MCF 10A (cell line): ENCODE data around the gene AVEN. TPM values are rescaled to one million over a fixed set of nuclear protein-coding genes. Genes with fewer than 3 reads are reported as not detected.

ENCODE experiments used
- BruUV-seq: library from RNA; stranded (reverse); fragments of 400-500 nt; replicated peaks from 2 replicates; lab custom pipeline; 2021; lab: Mats Ljungman, UMichigan
- CTCF ChIA-PET: fragments of 300-600 bp; sonication (Branson Sonifier 250); formaldehyde crosslinking; extraction: SDS; loops from one replicate; lab custom pipeline; 2021; ENCODE audit warnings: antibody characterized with exemption, inconsistent platforms; lab: Yijun Ruan, JAX
- POLR2A ChIA-PET: fragments of 300-600, 350-650 bp; sonication (Branson Sonifier 250); formaldehyde crosslinking; extraction: SDS; loops from one replicate; lab custom pipeline; 2020; ENCODE audit warnings: antibody characterized with exemption, inconsistent platforms; lab: Yijun Ruan, JAX
- DNase-seq: peaks from one replicate; pipeline ENCODE4 v3.0.0-alpha.2; 2018; ENCODE audit not compliant: unreplicated experiment
- H3K27ac Mint-ChIP-seq: one replicate; pipeline ENCODE4 v1.8.0; 2022; ENCODE audit warnings: mild to moderate bottlenecking, low read depth, mixed read lengths; ENCODE audit not compliant: unreplicated experiment
- H3K27me3 Mint-ChIP-seq: one replicate; pipeline ENCODE4 v1.8.0; 2022; ENCODE audit warnings: mixed read lengths; ENCODE audit not compliant: insufficient read depth, unreplicated experiment
- H3K36me3 Mint-ChIP-seq: one replicate; pipeline ENCODE4 v1.8.0; 2022; ENCODE audit warnings: mild to moderate bottlenecking, moderate library complexity, mixed read lengths; ENCODE audit not compliant: insufficient read depth, unreplicated experiment
- H3K4me1 Mint-ChIP-seq: one replicate; pipeline ENCODE4 v1.8.0; 2022; ENCODE audit warnings: mixed read lengths; ENCODE audit not compliant: insufficient read depth, unreplicated experiment
- H3K4me3 Mint-ChIP-seq: one replicate; pipeline ENCODE4 v1.8.0; 2022; ENCODE audit warnings: mild to moderate bottlenecking, moderate library complexity, mixed read lengths; ENCODE audit not compliant: unreplicated experiment
- H3K9me3 Mint-ChIP-seq: one replicate; pipeline ENCODE4 v1.8.0; 2022; ENCODE audit warnings: mixed read lengths; ENCODE audit not compliant: unreplicated experiment
- CTCF ChIP-seq: fragments of 200-600 bp; IDR thresholded peaks from one replicate; pipeline ENCODE4 v1.8.0; 2022; ENCODE audit warnings: antibody characterized with exemption, mild to moderate bottlenecking; ENCODE audit not compliant: unreplicated experiment
- intact Hi-C: fragments of 100-400 bp; cut with micrococcal nuclease; formaldehyde crosslinking; loops from 2 replicates; pipeline ENCODE4 v1.14.1; 2022
- total RNA-seq: library from RNA; stranded (reverse); gene quantifications from 2 replicates; pipeline ENCODE4 v1.2.3, GENCODE V29; 2022

AVEN gene
- total RNA-seq, 1 experiment from 2014 or later, result 42.4 TPM

DNA sequence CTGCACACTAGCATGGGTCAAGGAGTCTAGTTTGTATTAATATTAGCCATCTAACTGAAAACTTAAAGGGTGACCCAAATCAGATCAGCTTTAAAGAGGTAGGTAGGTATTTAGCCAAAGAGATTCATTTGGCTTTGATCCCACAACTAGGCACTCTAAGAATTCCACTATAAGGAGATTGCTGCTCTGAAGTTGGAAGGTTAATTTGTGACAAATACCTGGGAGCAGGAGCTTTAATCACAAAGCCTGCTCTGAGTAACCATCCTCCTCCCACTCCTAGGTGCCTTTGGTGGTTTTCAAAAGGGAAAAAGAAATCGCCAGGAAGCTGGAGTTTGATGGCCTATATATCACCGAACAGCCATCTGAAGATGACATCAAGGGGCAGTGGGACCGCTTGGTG lies 191.0 kb downstream of the AVEN start:
- intact Hi-C loops, result no loop called here
- TF ChIP-seq CTCF, result no peak
- H3K9me3 Mint-ChIP-seq, result no peaks in the 10 kb centered on the region
- CTCF ChIA-PET, result interaction anchor here (0.5 kb wide), 1 partner anchor 12 kb away, joined by 3 read pairs; no protein-coding TSS in a partner anchor
- no peaks in the 10 kb centered on the region for H3K4me1 Mint-ChIP-seq
- H3K4me3 Mint-ChIP-seq, result no peak overlapping the region
- DNase-seq, result no peak
- TSS peak; percentile 15 for BruUV-seq
- H3K27me3 Mint-ChIP-seq, result no peaks in the 10 kb centered on the region
- POLR2A ChIA-PET, result interaction anchor here (1.3 kb wide), 1 partner anchor 9 kb away, joined by 3 read pairs; no protein-coding TSS in a partner anchor
- peaks cover 5% of the 10 kb centered on the region for H3K36me3 Mint-ChIP-seq
- H3K27ac Mint-ChIP-seq, result no peak overlapping the region

GRCh38 chr15:33846862-33847261 lies 192.1 kb downstream of the AVEN start:
- POLR2A ChIA-PET, result interaction anchor here (0.7 kb wide), 1 partner anchor 24 kb away, joined by 3 read pairs; no protein-coding TSS in a partner anchor
- no TSS peak for BruUV-seq
- H3K27ac Mint-ChIP-seq, result no peak overlapping the region

DNA sequence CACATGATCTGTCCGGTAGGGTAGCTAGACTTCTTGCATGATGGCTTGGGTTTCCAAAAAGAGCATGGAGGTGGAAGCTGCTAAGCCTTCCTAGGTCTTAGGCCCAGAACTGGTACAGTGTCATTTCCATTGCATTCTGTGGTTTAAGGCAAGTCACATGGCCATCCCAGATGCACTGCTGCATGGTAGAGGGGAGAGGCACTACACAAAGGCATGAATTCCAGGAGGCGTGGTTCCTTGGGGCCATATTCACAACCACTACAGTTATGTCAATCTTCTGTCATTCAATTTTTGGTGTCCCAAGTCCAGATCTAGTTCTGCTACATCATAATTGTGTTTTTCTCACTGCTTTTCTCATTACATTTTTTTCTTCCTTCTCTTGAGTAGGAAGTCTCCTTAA lies 192.9 kb downstream of the AVEN start:
- no peak overlapping the region for H3K27ac Mint-ChIP-seq
- H3K4me3 Mint-ChIP-seq, result no peak overlapping the region
- DNase-seq, result no peak
- CTCF ChIA-PET, result interaction anchor here (0.6 to 1.4 kb wide), 4 partner anchors 10 to 778 kb away, joined by 3 to 4 read pairs (median 3); no protein-coding TSS in a partner anchor
- H3K9me3 Mint-ChIP-seq, result no peaks in the 10 kb centered on the region
- intact Hi-C loops, result no loop called here
- H3K36me3 Mint-ChIP-seq, result no peaks in the 10 kb centered on the region
- POLR2A ChIA-PET, result interaction anchor here (0.7 kb wide), 1 partner anchor 24 kb away, joined by 3 read pairs; no protein-coding TSS in a partner anchor
- no peaks in the 10 kb centered on the region for H3K27me3 Mint-ChIP-seq
- no peaks in the 10 kb centered on the region for H3K4me1 Mint-ChIP-seq
- no peak for TF ChIP-seq CTCF
- no TSS peak for BruUV-seq

More at GRCh38 chr15:33846862-33847261, 192.1 kb downstream of the AVEN start:
- H3K4me1 Mint-ChIP-seq, result no peaks in the 10 kb centered on the region
- no peak overlapping the region for H3K4me3 Mint-ChIP-seq
- CTCF ChIA-PET, result interaction anchor here (0.7 kb wide), 1 partner anchor 11 kb away, joined by 3 read pairs; no protein-coding TSS in a partner anchor
- no peak for DNase-seq
- H3K36me3 Mint-ChIP-seq, result peaks cover 5% of the 10 kb centered on the region
- H3K27me3 Mint-ChIP-seq, result no peaks in the 10 kb centered on the region
- H3K9me3 Mint-ChIP-seq, result no peaks in the 10 kb centered on the region
- intact Hi-C loops, result no loop called here
- TF ChIP-seq CTCF, result no peak

GRCh38 chr15:33844597-33844996 lies 194.4 kb downstream of the AVEN start:
- H3K9me3 Mint-ChIP-seq, result no peaks in the 10 kb centered on the region
- H3K27me3 Mint-ChIP-seq, result no peaks in the 10 kb centered on the region
- H3K4me3 Mint-ChIP-seq, result no peak overlapping the region
- CTCF ChIA-PET, result interaction anchor here (0.6 to 1.4 kb wide), 2 partner anchors 14 to 445 kb away, joined by 3 to 4 read pairs; no protein-coding TSS in a partner anchor
- intact Hi-C loops, result no loop called here
- TF ChIP-seq CTCF, result no peak
- DNase-seq, result no peak
- BruUV-seq, result no TSS peak
- H3K27ac Mint-ChIP-seq, result no peak overlapping the region
- POLR2A ChIA-PET, result interaction anchor here (0.7 kb wide), 2 partner anchors 130 to 918 kb away, joined by 3 read pairs; no protein-coding TSS in a partner anchor
- H3K36me3 Mint-ChIP-seq, result no peaks in the 10 kb centered on the region
- peaks cover 6% of the 10 kb centered on the region for H3K4me1 Mint-ChIP-seq
